HepG2 (cell line): ENCODE results near the gene PARS2. TPM values are rescaled to one million over a fixed set of nuclear protein-coding genes. Genes with fewer than 3 reads are reported as not detected.

Experiments
- ATAC-seq: fragments of 200-7000 bp; cut with Tn5 transposase; 3 replicates; pipeline ENCODE4 v1.9.1; 2020; ENCODE audit warnings: mild to moderate bottlenecking, moderate library complexity
- BruUV-seq: library from RNA; stranded (reverse); fragments of 400-500 nt; replicated peaks from 2 replicates; lab custom pipeline; 2021; lab: Mats Ljungman, UMichigan
- CTCF ChIA-PET: fragments of 300-600 bp; formaldehyde crosslinking; extraction: SDS; loops from one replicate; lab custom pipeline; 2021; ENCODE audit warnings: low total read pairs, inconsistent platforms, low intra/inter-chr PET ratio; lab: Yijun Ruan, JAX
- POLR2A ChIA-PET: fragments of 350-600 bp; sonication (Branson Sonifier 250); formaldehyde crosslinking; loops from one replicate; lab custom pipeline; 2020; ENCODE audit warnings: antibody characterized with exemption, inconsistent platforms; lab: Yijun Ruan, JAX
- DNase-seq: peaks from one replicate; pipeline ENCODE4 v3.0.0-alpha.2; 2015; ENCODE audit warnings: low spot score
- FAIRE-seq: peaks from 3 replicates; lab custom pipeline; 2011; peaks lifted over from hg19 to GRCh38; lab: Jason Lieb, UNC
- H2AFZ ChIP-seq: one replicate; pipeline ENCODE4 v1.6.1; 2011; ENCODE audit warnings: low read length, inconsistent platforms
- H3K27ac ChIP-seq: fragments of 300-600 bp; 3 replicates; pipeline ENCODE4 v1.8.0; 2011; ENCODE audit warnings: mixed run types, mild to moderate bottlenecking, mixed read lengths, low read length, inconsistent platforms; ENCODE audit not compliant: insufficient read depth; ENCODE audit errors: extremely low read length
- H3K27me3 ChIP-seq, 2 experiments: fragments of 200-600 bp in 1 of 2; 2 replicates in 1 of 2; 3 replicates in 1 of 2; pipeline versions ENCODE4 v1.6.0 to v1.8.0; 2011; ENCODE audit warnings: low read length in 2 of 2, mild to moderate bottlenecking in 2 of 2, moderate library complexity in 2 of 2, inconsistent platforms in 1 of 2; ENCODE audit not compliant: insufficient read depth in 2 of 2, control insufficient read depth in 1 of 2
- H3K36me3 ChIP-seq, 2 experiments: fragments of 200-600 bp in 1 of 2; replicated peaks in 1 of 2; 2 replicates in 1 of 2; 3 replicates in 1 of 2; pipeline versions ENCODE4 v1.5.1 to v1.8.0; 2011; ENCODE audit warnings: low read length in 2 of 2, inconsistent platforms in 1 of 2; ENCODE audit not compliant: insufficient read depth in 2 of 2, control insufficient read depth in 1 of 2
- H3K4me1 ChIP-seq: 2 replicates; pipeline ENCODE4 v1.5.1; 2012; ENCODE audit warnings: low read length, inconsistent platforms; ENCODE audit not compliant: insufficient read depth
- H3K4me2 ChIP-seq: 2 replicates; pipeline ENCODE4 v1.6.0; 2011; ENCODE audit warnings: low read depth, low read length, inconsistent platforms
- H3K4me3 ChIP-seq, 3 experiments: fragments of 200-600 bp in 1 of 3; sonication (generic), shearing (Covaris generic) in 1 of 3; replicated peaks in 1 of 3; 2 replicates each; pipeline ENCODE4 v1.5.1; 2011 to 2016; ENCODE audit warnings: low read length in 3 of 3, inconsistent platforms in 2 of 3, low read depth in 2 of 3, mild to moderate bottlenecking in 2 of 3, control low read depth in 1 of 3, mixed read lengths in 1 of 3; ENCODE audit not compliant: insufficient read depth in 1 of 3
- H3K79me2 ChIP-seq: one replicate; pipeline ENCODE4 v1.6.1; 2011; ENCODE audit warnings: low read length, inconsistent platforms; ENCODE audit not compliant: insufficient read depth
- H3K9ac ChIP-seq: 2 replicates; pipeline ENCODE4 v1.6.0; 2011; ENCODE audit warnings: mild to moderate bottlenecking, low read depth, low read length, inconsistent platforms; ENCODE audit not compliant: insufficient read depth
- H3K9me3 ChIP-seq: 2 replicates; pipeline ENCODE4 v1.5.1; 2012; ENCODE audit warnings: mild to moderate bottlenecking, low read length
- H4K20me1 ChIP-seq: 2 replicates; pipeline ENCODE4 v1.6.0; 2011; ENCODE audit warnings: inconsistent platforms, mild to moderate bottlenecking, low read length, moderate library complexity; ENCODE audit not compliant: insufficient read depth
- HMGXB3 ChIP-seq: sonication (generic); formaldehyde crosslinking; IDR thresholded peaks from 2 replicates; pipeline ENCODE4 v1.4.0; 2020; ENCODE audit warnings: missing genetic modification reagents, borderline replicate concordance
- MEF2D ChIP-seq: sonication (generic); formaldehyde crosslinking; IDR thresholded peaks from 2 replicates; pipeline ENCODE4 v1.5.1; 2020; ENCODE audit warnings: mild to moderate bottlenecking, missing genetic modification reagents
- PHF21A ChIP-seq: sonication (generic); formaldehyde crosslinking; IDR thresholded peaks from 2 replicates; pipeline ENCODE4 v1.5.0; 2020; ENCODE audit warnings: mild to moderate bottlenecking, missing genetic modification reagents
- TBL1XR1 ChIP-seq: fragments of 150-350 bp; IDR thresholded peaks from 2 replicates; pipeline ENCODE4 v1.6.1; 2014; ENCODE audit warnings: borderline replicate concordance, low read length; ENCODE audit not compliant: partially characterized antibody
- ZFYVE20 ChIP-seq: sonication (generic); formaldehyde crosslinking; IDR thresholded peaks from 2 replicates; pipeline ENCODE4 v1.8.0; 2023; ENCODE audit warnings: low read depth, mild to moderate bottlenecking, moderate library complexity, missing genetic modification reagents, borderline replicate concordance
- ZNF317 ChIP-seq: sonication (generic); formaldehyde crosslinking; IDR thresholded peaks from 2 replicates; pipeline ENCODE4 v1.5.0; 2020; ENCODE audit warnings: mild to moderate bottlenecking, missing genetic modification reagents
- ZNF441 ChIP-seq: sonication (generic); formaldehyde crosslinking; IDR thresholded peaks from 2 replicates; pipeline ENCODE4 v1.7.0; 2021; ENCODE audit warnings: missing genetic modification reagents, borderline replicate concordance
- ZNF550 ChIP-seq: sonication (generic); formaldehyde crosslinking; IDR thresholded peaks from 2 replicates; pipeline ENCODE4 v1.4.0; 2020; ENCODE audit warnings: mild to moderate bottlenecking, missing genetic modification reagents, borderline replicate concordance
- ZZZ3 ChIP-seq: sonication (generic); formaldehyde crosslinking; IDR thresholded peaks from 2 replicates; pipeline ENCODE4 v1.4.0; 2020; ENCODE audit warnings: missing genetic modification reagents, mild to moderate bottlenecking, borderline replicate concordance
- WGBS: methylation state at CpG from one replicate; pipeline ENCODE4 v1.1.6; 2017; ENCODE audit warnings: low lambda C conversion rate; 5-methylcytosine and 5-hydroxymethylcytosine counted together
- in situ Hi-C: cut with HindIII; loops from 2 replicates; pipeline ENCODE4 v1.10.0; 2017; ENCODE audit warnings: low pct_unique_long_range_greater_than_20kb; ENCODE audit not compliant: extremely low pct_ligation_motif_present
- intact Hi-C: fragments of 100-400 bp; cut with micrococcal nuclease; formaldehyde crosslinking; loops from one replicate; pipeline ENCODE4 v1.10.0; 2022; ENCODE audit not compliant: unreplicated experiment
- polyA plus RNA-seq, 8 experiments: library from polyadenylated mRNA; depleted of rRNA in 3 of 8; stranded (reverse) in 7 of 8; unstranded in 1 of 8; fragments of >200 nt; fragmentation: Illumina TruSeq in 4 of 8; extraction: Trizol in 4 of 8; gene quantifications; 2 replicates each; pipeline versions ENCODE4 v1.2.1 to v1.2.3, GENCODE V29; 2011 to 2016; ENCODE audit warnings: low read depth in 4 of 8, missing spikeins in 1 of 8, mixed read lengths in 1 of 8; ENCODE audit not compliant: insufficient read depth in 1 of 8
- total RNA-seq, 5 experiments: library from RNA; depleted of rRNA; stranded (reverse); fragments of >200 nt; fragmentation: Illumina TruSeq; extraction: Trizol; gene quantifications; 2 replicates each; pipeline ENCODE4 v1.2.3, GENCODE V29; 2016; ENCODE audit warnings: low read depth in 1 of 5
- TF ChIP-seq, protein P1 (sequence below): sonication (generic); formaldehyde crosslinking; IDR thresholded peaks from 2 replicates; pipeline ENCODE4 v1.4.0; 2020; ENCODE audit warnings: missing genetic modification reagents

Gene PARS2
- total and polyA plus RNA-seq, 2 of the 13 experiments (the other 11 are each of a cell fraction or from before 2014, with no cell fraction given): 2.4 to 4.6 TPM

DNA sequence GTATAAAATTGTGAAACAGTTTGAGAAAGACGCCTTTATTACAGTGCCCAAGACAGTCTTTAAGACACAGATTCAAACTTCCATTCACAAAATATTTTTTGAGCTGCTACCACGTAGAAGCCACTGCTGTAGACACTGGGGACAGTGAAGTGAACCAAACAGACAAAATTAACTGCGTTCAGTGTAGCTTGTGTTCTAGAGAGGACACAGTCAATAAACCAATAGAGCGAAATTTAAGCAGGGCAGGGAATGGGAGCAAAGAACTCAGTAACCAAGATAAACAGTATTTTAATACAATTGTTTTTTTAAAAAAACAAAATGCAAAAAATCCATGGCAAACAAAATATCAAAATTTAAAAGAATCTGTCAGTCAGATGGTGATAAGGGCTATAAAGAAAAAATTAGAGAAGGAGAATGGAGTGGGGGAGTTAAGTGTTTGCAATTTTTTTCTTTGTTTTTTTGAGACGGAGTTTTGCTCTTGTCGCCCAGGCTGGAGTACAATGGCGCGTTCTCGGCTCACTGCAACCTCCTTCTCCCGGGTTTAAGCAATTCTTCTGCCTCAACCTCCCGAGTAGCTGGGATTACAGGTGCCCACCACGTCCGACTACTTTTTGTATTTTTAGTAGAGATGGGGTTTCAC, 719 bp upstream of the PARS2 start:
- peak; percentile 83; the same call in 1 of the 2 replicates for TF ChIP-seq ZNF441
- 0 out of 2 replicates have a peak, but pooled peaks have one; percentile 2 for TF ChIP-seq PHF21A (CRISPR knock-in tag)
- TF ChIP-seq ZFYVE20 (CRISPR knock-in tag): no peak
- peak; percentile 3 for TF ChIP-seq TBL1XR1
- peak overlapping the region; percentile 43 for H2AFZ ChIP-seq
- CTCF ChIA-PET: no interaction called here
- peak overlapping the region; percentile 15 for H3K27ac ChIP-seq
- in situ Hi-C loops (no loop called here), intact Hi-C loops (loop anchor here (2.0 kb wide), 1 partner anchor 30 kb away; no protein-coding TSS in a partner anchor)
- peak overlapping the region; percentile 31 for H3K9ac ChIP-seq
- no peaks in the 10 kb centered on the region for H3K9me3 ChIP-seq
- peak overlapping the region; percentile 79 for H3K4me2 ChIP-seq
- no peaks in the 10 kb centered on the region for H3K36me3 ChIP-seq
- H3K27me3 ChIP-seq: no peaks in the 10 kb centered on the region
- H3K4me1 ChIP-seq: peaks cover 24% of the 10 kb centered on the region
- POLR2A ChIA-PET: no interaction called here
- BruUV-seq: no TSS peak
- DNase-seq (no peak), ATAC-seq (peak; percentile 5; the same call in 2 of the 3 replicates), FAIRE-seq (no peak)
- peaks cover 14% of the 10 kb centered on the region for H3K79me2 ChIP-seq
- H3K4me3 ChIP-seq: peak overlapping the region; percentile 37 to 60 (median 51)
- 19% methylated on average over 13 of the region's 13 CpGs for WGBS
- H4K20me1 ChIP-seq: no peaks in the 10 kb centered on the region

GRCh38 chr1:54763816-54764132, 549 bp downstream of the PARS2 start:
- H4K20me1 ChIP-seq: no peaks in the 10 kb centered on the region
- peak overlapping the region; percentile 92 for H3K9ac ChIP-seq
- FAIRE-seq: no peak
- intact Hi-C loops (loop anchor here (2.0 kb wide), 1 partner anchor 31 kb away; no protein-coding TSS in a partner anchor), in situ Hi-C loops (no loop called here)
- H3K79me2 ChIP-seq: peaks cover 14% of the 10 kb centered on the region
- H3K27me3 ChIP-seq: no peaks in the 10 kb centered on the region
- 0% methylated on average over 3 of the region's 11 CpGs for WGBS
- CTCF ChIA-PET: no interaction called here
- H3K4me2 ChIP-seq: peak overlapping the region; percentile 78
- peak; percentile 25 for ATAC-seq
- BruUV-seq: TSS peak; percentile 93
- DNase-seq: peak; percentile 10
- H3K4me3 ChIP-seq: peak overlapping the region; percentile 77 to 94 (median 88)
- H3K4me1 ChIP-seq: peaks cover 24% of the 10 kb centered on the region
- H2AFZ ChIP-seq: no peak overlapping the region
- peak overlapping the region; percentile 84 for H3K27ac ChIP-seq
- POLR2A ChIA-PET: interaction anchor here (1.0 kb wide), 1 partner anchor 48 kb away, joined by 3 read pairs; the partner anchor contains the start of gene TTC4
- H3K36me3 ChIP-seq: no peaks in the 10 kb centered on the region; a peak in 1 of 5 replicates
- H3K9me3 ChIP-seq: no peaks in the 10 kb centered on the region
- TF ChIP-seq, protein P1, sequence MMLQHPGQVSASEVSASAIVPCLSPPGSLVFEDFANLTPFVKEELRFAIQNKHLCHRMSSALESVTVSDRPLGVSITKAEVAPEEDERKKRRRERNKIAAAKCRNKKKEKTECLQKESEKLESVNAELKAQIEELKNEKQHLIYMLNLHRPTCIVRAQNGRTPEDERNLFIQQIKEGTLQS: no peak
- TF ChIP-seq MEF2D (CRISPR knock-in tag): 0 out of 2 replicates have a peak, but pooled peaks have one; percentile 5
- peak; percentile 28 for TF ChIP-seq ZNF317 (CRISPR knock-in tag)
- no peak for TF ChIP-seq ZNF550 (CRISPR knock-in tag)
- no peak for TF ChIP-seq ZZZ3 (CRISPR knock-in tag)
- TF ChIP-seq HMGXB3: no peak
